Measurements from ENCODE around the gene ATP11A.

Gene ATP11A

GRCh38 chr13:112814905-112815585 lies 125.2 kb downstream of the ATP11A start:
- no peak overlapping the region for H3K9ac ChIP-seq (ENCODE audit: insufficient read length)
- DNase-seq (ENCODE audit: low read depth, low spot score): no peak
- H3K27ac ChIP-seq: no peak overlapping the region
- H3K4me3 ChIP-seq: no peak overlapping the region
- no peaks in the 10 kb centered on the region for H3K9me3 ChIP-seq (ENCODE audit: low read depth, low read length)
- TF ChIP-seq POLR2AphosphoS5 (IDR thresholded peaks at IDR 0.05; ENCODE audit: borderline replicate concordance, low read depth, low read length) (no peak), EZH2 (IDR thresholded peaks at IDR 0.05) (no peak), FOXP2 (optimal IDR thresholded peaks at IDR 0.05; ENCODE audit: control extremely low read depth, extremely low read length, insufficient read depth) (no peak)
- H3K36me3 ChIP-seq (ENCODE audit: insufficient read depth, low read length): peaks cover 42% of the 10 kb centered on the region

GRCh38 chr13:112815871-112816270 lies 126.0 kb downstream of the ATP11A start:
- DNase-seq (ENCODE audit: low read depth, low spot score): no peak
- Histone ChIP-seq H3K36me3 (ENCODE audit: insufficient read depth, low read length) (peaks cover 43% of the 10 kb centered on the region), H3K4me3 (no peak overlapping the region), H3K27ac (no peak overlapping the region), H3K9me3 (ENCODE audit: low read depth, low read length) (no peaks in the 10 kb centered on the region), H3K9ac (ENCODE audit: insufficient read length) (no peak overlapping the region)
- TF ChIP-seq EZH2 (IDR thresholded peaks at IDR 0.05) (no peak), POLR2AphosphoS5 (IDR thresholded peaks at IDR 0.05; ENCODE audit: borderline replicate concordance, low read depth, low read length) (no peak), FOXP2 (optimal IDR thresholded peaks at IDR 0.05; ENCODE audit: control extremely low read depth, extremely low read length, insufficient read depth) (no peak)

DNA sequence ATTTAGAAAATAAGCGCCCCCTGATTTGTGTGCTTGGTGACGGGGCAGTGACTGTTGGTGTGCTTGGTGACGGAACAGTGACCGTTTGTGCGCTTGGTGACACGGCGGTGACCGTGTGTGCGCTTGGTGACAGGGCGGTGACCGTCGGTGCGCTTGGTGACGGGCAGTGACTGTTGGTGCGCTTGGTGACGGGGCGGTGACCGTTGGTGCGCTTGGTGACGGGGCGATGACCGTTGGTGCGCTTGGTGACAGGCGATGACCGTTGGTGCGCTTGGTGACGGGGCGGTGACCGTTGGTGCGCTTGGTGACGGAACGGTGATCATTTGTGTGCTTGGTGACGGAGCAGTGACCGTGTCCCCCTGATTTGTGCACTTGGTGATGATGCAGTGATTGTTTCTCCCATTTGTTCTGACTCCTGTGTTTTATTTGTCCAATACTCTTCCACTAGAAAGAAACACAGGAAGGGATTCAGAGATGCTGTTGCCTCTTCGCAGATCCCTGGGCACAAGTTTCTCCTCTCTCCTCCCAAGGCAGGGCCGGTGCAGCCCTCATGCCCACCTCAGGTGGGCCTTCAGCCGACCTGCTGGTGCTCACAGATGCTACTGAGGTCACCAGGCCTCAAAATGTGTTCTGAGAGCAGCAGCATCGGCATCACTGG lies 128.3 kb downstream of the ATP11A start:
- Histone ChIP-seq H3K27ac (no peak overlapping the region), H3K9ac (ENCODE audit: insufficient read length) (no peak overlapping the region), H3K9me3 (ENCODE audit: low read depth, low read length) (no peaks in the 10 kb centered on the region), H3K4me3 (no peak overlapping the region), H3K36me3 (ENCODE audit: insufficient read depth, low read length) (peaks cover 44% of the 10 kb centered on the region)
- no peak for DNase-seq (ENCODE audit: low read depth, low spot score)
- TF ChIP-seq FOXP2 (optimal IDR thresholded peaks at IDR 0.05; ENCODE audit: control extremely low read depth, extremely low read length, insufficient read depth) (no peak), EZH2 (IDR thresholded peaks at IDR 0.05) (no peak), POLR2AphosphoS5 (IDR thresholded peaks at IDR 0.05; ENCODE audit: borderline replicate concordance, low read depth, low read length) (no peak)

- TF ChIP-seq FOXP2 (optimal IDR thresholded peaks at IDR 0.05; ENCODE audit: control extremely low read depth, extremely low read length, insufficient read depth) (no peak), EZH2 (IDR thresholded peaks at IDR 0.05) (no peak), POLR2AphosphoS5 (IDR thresholded peaks at IDR 0.05; ENCODE audit: borderline replicate concordance, low read depth, low read length) (no peak)
- Histone ChIP-seq H3K36me3 (ENCODE audit: insufficient read depth, low read length) (peaks cover 43% of the 10 kb centered on the region), H3K4me3 (no peak overlapping the region), H3K9me3 (ENCODE audit: low read depth, low read length) (no peaks in the 10 kb centered on the region), H3K27ac (no peak overlapping the region), H3K9ac (ENCODE audit: insufficient read length) (no peak overlapping the region)
- no peak for DNase-seq (ENCODE audit: low read depth, low spot score)
Observed at GRCh38 chr13:112818698-112819045, 128.8 kb downstream of the ATP11A start.

- DNase-seq (ENCODE audit: low read depth, low spot score): no peak
- H3K4me3 ChIP-seq: no peak overlapping the region
- peaks cover 47% of the 10 kb centered on the region for H3K36me3 ChIP-seq (ENCODE audit: insufficient read depth, low read length)
- TF ChIP-seq FOXP2 (optimal IDR thresholded peaks at IDR 0.05; ENCODE audit: control extremely low read depth, extremely low read length, insufficient read depth) (no peak), POLR2AphosphoS5 (IDR thresholded peaks at IDR 0.05; ENCODE audit: borderline replicate concordance, low read depth, low read length) (no peak), EZH2 (IDR thresholded peaks at IDR 0.05) (no peak)
- H3K27ac ChIP-seq: no peak overlapping the region
- H3K9ac ChIP-seq (ENCODE audit: insufficient read length): no peak overlapping the region
- no peaks in the 10 kb centered on the region for H3K9me3 ChIP-seq (ENCODE audit: low read depth, low read length)
Observed at GRCh38 chr13:112819111-112819510, 129.3 kb downstream of the ATP11A start.

- no peak overlapping the region for H3K9ac ChIP-seq (ENCODE audit: insufficient read length)
- no peaks in the 10 kb centered on the region for H3K9me3 ChIP-seq (ENCODE audit: low read depth, low read length)
- H3K27ac ChIP-seq: no peak overlapping the region
- H3K4me3 ChIP-seq: no peak overlapping the region
- no peak for TF ChIP-seq EZH2 (IDR thresholded peaks at IDR 0.05)
- TF ChIP-seq POLR2AphosphoS5 (IDR thresholded peaks at IDR 0.05; ENCODE audit: borderline replicate concordance, low read depth, low read length): no peak
- TF ChIP-seq FOXP2 (optimal IDR thresholded peaks at IDR 0.05; ENCODE audit: control extremely low read depth, extremely low read length, insufficient read depth): no peak
- DNase-seq (ENCODE audit: low read depth, low spot score): no peak
- peaks cover 51% of the 10 kb centered on the region for H3K36me3 ChIP-seq (ENCODE audit: insufficient read depth, low read length)
Observed at GRCh38 chr13:112819816-112820215, 130.0 kb downstream of the ATP11A start.

- H3K27ac ChIP-seq: no peak overlapping the region
- no peak for DNase-seq (ENCODE audit: low read depth, low spot score)
- no peak overlapping the region for H3K4me3 ChIP-seq
- no peaks in the 10 kb centered on the region for H3K9me3 ChIP-seq (ENCODE audit: low read depth, low read length)
- peaks cover 51% of the 10 kb centered on the region for H3K36me3 ChIP-seq (ENCODE audit: insufficient read depth, low read length)
- no peak for TF ChIP-seq POLR2AphosphoS5 (IDR thresholded peaks at IDR 0.05; ENCODE audit: borderline replicate concordance, low read depth, low read length)
- no peak for TF ChIP-seq FOXP2 (optimal IDR thresholded peaks at IDR 0.05; ENCODE audit: control extremely low read depth, extremely low read length, insufficient read depth)
- TF ChIP-seq EZH2 (IDR thresholded peaks at IDR 0.05): no peak
- no peak overlapping the region for H3K9ac ChIP-seq (ENCODE audit: insufficient read length)
Observed at GRCh38 chr13:112820318-112820717, 130.5 kb downstream of the ATP11A start.

- H3K4me3 ChIP-seq: no peak overlapping the region
- DNase-seq (ENCODE audit: low read depth, low spot score): no peak
Observed at GRCh38 chr13:112821340-112822055, 131.7 kb downstream of the ATP11A start.

More at GRCh38 chr13:112821340-112822055, 131.7 kb downstream of the ATP11A start:
- no peak overlapping the region for H3K9ac ChIP-seq (ENCODE audit: insufficient read length)
- no peaks in the 10 kb centered on the region for H3K9me3 ChIP-seq (ENCODE audit: low read depth, low read length)
- H3K27ac ChIP-seq: no peak overlapping the region
- TF ChIP-seq POLR2AphosphoS5 (IDR thresholded peaks at IDR 0.05; ENCODE audit: borderline replicate concordance, low read depth, low read length) (no peak), EZH2 (IDR thresholded peaks at IDR 0.05) (no peak), FOXP2 (optimal IDR thresholded peaks at IDR 0.05; ENCODE audit: control extremely low read depth, extremely low read length, insufficient read depth) (no peak)
- peaks cover 47% of the 10 kb centered on the region for H3K36me3 ChIP-seq (ENCODE audit: insufficient read depth, low read length)
